ENCODE measurements around the gene FRAS1. TPM values are rescaled to one million over a fixed set of nuclear protein-coding genes. Genes with fewer than 3 reads are reported as not detected.

The FRAS1 gene
- total and polyA plus RNA-seq, 8 donors = 4.7 to 21.5 (median 14.7) TPM

DNA sequence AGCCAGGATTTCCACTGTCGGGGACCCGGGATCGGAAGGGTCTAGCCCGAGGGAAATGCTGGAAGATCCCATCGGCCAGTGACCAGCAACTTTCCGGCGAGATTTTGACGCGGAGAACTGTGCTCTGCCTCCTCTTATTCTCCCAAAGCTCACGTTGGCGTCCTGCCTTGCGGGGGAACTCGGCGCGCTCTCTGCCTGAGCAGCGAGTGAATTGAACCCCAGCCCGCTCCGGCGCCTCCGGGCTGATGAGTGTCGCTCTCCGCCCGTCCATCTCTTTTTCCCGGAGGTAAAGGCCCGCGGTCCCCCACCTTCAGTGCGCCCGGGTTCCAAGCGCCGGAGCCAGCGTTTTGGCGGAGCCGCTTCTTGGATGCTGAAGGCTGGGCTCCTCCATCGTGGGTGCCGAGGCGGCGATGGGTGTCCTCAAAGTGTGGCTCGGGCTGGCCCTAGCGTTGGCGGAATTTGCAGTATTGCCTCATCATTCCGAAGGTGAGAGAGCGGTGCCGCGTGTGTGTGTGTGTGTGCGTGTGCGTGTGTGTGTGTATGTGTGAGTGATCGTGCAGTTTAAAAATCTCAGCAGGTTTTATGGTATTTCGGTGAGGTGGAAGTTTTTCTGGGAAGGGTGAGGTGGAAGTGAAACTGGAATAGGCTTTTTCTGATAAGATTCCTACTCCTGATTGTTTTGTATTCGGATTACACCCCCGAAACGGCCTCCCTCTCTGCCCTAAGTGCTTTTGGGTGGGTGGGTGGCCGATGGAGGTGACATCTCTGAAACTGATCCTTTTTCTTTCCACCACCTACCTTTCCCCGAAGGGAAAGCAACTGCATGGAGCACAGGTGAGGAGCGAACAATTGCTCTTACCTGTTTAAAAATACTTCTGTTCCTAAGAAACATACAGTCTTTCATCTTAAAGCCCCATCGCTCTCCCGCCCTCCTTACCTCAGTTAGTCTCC is 752 bp downstream of the FRAS1 start:
- WGBS, 2 donors = 0 to 1% methylated on average over 56 of the region's 56 CpGs

DNA sequence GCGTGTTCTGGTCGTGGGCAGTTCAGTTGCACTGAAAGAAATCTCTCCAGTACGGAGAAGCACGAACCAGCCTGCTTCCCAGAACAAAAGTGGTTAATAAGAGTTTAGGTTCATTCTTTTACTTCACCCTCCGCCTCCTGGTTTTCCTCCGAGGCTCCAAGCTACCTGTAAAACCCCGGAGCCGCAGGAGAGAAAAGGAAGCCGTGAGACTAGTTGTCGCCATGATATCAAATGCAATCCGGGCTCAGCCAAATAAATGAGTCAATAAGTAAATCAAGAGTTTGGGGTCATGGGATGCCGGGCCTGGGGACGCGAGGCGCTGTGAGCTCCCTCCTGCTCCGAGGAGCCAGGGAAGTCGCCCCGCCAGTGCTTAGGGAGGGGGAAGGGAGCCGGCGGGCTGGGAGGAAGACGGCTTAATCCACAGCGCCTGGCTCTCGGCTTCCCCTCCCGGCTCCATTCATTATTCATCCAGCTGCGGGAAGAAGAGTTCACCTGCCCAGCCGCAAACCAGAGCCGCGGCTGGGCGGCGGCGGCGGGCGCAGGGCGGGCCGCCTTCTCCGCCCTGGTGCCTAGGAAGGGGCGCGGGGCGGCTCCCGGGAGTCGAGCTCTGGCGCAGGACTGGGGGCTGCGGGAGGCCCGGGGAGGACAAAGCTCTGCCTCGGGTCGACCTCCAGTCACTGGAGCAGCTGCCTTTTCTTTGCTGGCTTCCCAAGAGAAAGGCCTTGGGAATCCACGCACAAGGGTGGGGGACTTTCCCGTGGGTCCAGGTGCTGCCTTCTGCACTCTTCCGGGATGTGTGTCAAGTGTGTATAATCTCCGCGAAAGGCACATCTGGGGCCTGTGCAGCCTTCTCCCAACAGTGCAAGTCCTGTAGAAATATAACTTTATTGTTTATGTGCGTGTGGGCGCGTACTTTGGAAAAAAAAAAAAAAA is 1.7 kb downstream of the FRAS1 start:
- 1% methylated on average over 53 to 54 of the region's 54 CpGs for WGBS, 2 donors
- peak; percentile 32 to 78 (median 58) for DNase-seq
- FAIRE-seq = no peak
- ATAC-seq = peak; percentile 35 to 56 (median 48)
- TF ChIP-seq, protein P1, sequence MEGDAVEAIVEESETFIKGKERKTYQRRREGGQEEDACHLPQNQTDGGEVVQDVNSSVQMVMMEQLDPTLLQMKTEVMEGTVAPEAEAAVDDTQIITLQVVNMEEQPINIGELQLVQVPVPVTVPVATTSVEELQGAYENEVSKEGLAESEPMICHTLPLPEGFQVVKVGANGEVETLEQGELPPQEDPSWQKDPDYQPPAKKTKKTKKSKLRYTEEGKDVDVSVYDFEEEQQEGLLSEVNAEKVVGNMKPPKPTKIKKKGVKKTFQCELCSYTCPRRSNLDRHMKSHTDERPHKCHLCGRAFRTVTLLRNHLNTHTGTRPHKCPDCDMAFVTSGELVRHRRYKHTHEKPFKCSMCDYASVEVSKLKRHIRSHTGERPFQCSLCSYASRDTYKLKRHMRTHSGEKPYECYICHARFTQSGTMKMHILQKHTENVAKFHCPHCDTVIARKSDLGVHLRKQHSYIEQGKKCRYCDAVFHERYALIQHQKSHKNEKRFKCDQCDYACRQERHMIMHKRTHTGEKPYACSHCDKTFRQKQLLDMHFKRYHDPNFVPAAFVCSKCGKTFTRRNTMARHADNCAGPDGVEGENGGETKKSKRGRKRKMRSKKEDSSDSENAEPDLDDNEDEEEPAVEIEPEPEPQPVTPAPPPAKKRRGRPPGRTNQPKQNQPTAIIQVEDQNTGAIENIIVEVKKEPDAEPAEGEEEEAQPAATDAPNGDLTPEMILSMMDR (IDR thresholded peaks at IDR 0.05) = no peak
- Histone ChIP-seq H3K36me3 (no peaks in the 10 kb centered on the region), H3K27me3 (no peaks in the 10 kb centered on the region), H3K4me1 (peaks cover 0 to 4% (median 0%) of the 10 kb centered on the region in 3 donors), H3K9me3 (no peaks in the 10 kb centered on the region), H3K27ac (peak overlapping the region; percentile 57 to 92 (median 85)), H3K4me3 (peak overlapping the region; percentile 53 to 70 (median 62))
- intact Hi-C loops (cut with DNase I) = no loop called here

More for the DNA sequence above, 752 bp downstream of the FRAS1 start:
- H3K4me1 ChIP-seq = peaks cover 0 to 4% (median 0%) of the 10 kb centered on the region in 3 donors
- no peaks in the 10 kb centered on the region for H3K27me3 ChIP-seq
- H3K9me3 ChIP-seq = no peaks in the 10 kb centered on the region
- TF ChIP-seq, protein P1 (IDR thresholded peaks at IDR 0.05) = no peak
- DNase-seq (peak; percentile 47 to 83 (median 64)), ATAC-seq (peak; percentile 42 to 58 (median 54)), FAIRE-seq (no peak)
- H3K4me3 ChIP-seq = peak overlapping the region; percentile 53 to 70 (median 62)
- peak overlapping the region; percentile 57 to 92 (median 85) for H3K27ac ChIP-seq
- no peaks in the 10 kb centered on the region for H3K36me3 ChIP-seq
- intact Hi-C loops (cut with DNase I) = no loop called here

DNA sequence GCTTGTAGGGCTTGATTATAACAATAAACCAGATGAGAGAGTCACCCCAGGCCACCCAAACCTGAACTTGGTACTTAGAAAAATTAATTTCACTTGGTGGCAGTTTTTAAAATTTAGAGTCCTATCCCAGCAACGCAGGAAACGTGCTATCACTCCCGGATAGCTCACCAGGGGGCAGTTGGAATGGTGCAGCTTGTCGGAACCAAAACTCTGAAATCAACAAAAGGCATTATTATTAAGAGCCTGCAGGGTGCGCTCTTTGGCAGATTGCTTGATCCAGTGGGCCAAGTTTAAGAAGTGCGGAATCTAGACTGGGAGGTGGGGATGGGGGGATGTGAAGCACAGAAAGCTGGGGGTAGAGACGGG is 2.4 kb downstream of the FRAS1 start:
- TF ChIP-seq, protein P1 (IDR thresholded peaks at IDR 0.05) = peak; percentile 16 to 45 (median 40)
- DNase-seq = peak; percentile 29 to 69 (median 51)
- Histone ChIP-seq H3K4me3 (peak overlapping the region in 3 of 4 donors; percentile 56 to 70 (median 67)), H3K36me3 (no peaks in the 10 kb centered on the region), H3K9me3 (no peaks in the 10 kb centered on the region), H3K4me1 (peaks cover 0 to 4% (median 0%) of the 10 kb centered on the region in 3 donors), H3K27me3 (no peaks in the 10 kb centered on the region), H3K27ac (peak overlapping the region; percentile 57 to 92 (median 85))
- ATAC-seq = peak; percentile 45 to 73 (median 65)
- FAIRE-seq = no peak
- WGBS, 2 donors = 1 to 3% methylated on average over 7 of the region's 7 CpGs
- intact Hi-C loops (cut with DNase I) = no loop called here

DNA sequence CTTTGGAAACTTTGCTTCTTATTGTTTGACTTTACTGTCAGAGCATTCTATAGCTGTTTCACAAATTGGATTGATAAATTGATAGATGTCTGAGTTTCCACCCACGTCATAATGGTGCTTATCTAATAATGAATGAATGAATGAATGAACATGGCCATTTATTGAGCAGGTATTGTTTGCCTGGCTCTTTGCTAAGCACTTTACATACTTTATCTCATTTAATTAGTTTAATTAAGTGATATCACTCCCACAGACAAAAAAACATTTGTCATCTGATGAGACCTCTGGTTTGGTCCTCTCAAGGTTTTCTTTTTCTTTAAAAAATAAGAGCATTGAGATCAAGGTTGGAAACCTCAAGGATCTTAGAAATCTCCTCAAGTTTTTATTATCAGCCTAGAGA is 2.8 kb downstream of the FRAS1 start:
- Histone ChIP-seq H3K27ac (no peak overlapping the region), H3K36me3 (no peaks in the 10 kb centered on the region), H3K4me1 (peaks cover 0 to 4% (median 0%) of the 10 kb centered on the region in 3 donors), H3K9me3 (no peaks in the 10 kb centered on the region), H3K4me3 (no peak overlapping the region), H3K27me3 (no peaks in the 10 kb centered on the region)
- intact Hi-C loops (cut with DNase I) = no loop called here
- ATAC-seq (no peak), FAIRE-seq (no peak), DNase-seq (no peak)
- 28 to 29% methylated on average over 1 of the region's 1 CpG for WGBS, 2 donors
- TF ChIP-seq, protein P1 (IDR thresholded peaks at IDR 0.05) = no peak

Data from pancreas (tissue), 10 donors.